WTC11 (cell line): ENCODE data around the gene ACBD6.

Experiments used
- CTCF ChIP-seq: fragments of 200-600 bp; IDR thresholded peaks from 2 replicates; pipeline ENCODE4 v1.8.0; 2022; ENCODE audit warnings: antibody characterized with exemption
- JUN ChIP-seq: sonication (generic); formaldehyde crosslinking; IDR thresholded peaks from 2 replicates; pipeline ENCODE4 v1.8.0; 2023; ENCODE audit warnings: mild to moderate bottlenecking, missing genetic modification reagents
- STAT6 ChIP-seq: sonication (generic); formaldehyde crosslinking; conservative IDR thresholded peaks from 2 replicates; pipeline ENCODE4 v1.8.1; 2023; ENCODE audit warnings: mild to moderate bottlenecking, low read depth, missing genetic modification reagents, moderate library complexity
- USF2 ChIP-seq: sonication (generic); formaldehyde crosslinking; IDR thresholded peaks from 2 replicates; pipeline ENCODE4 v1.8.1; 2023; ENCODE audit warnings: mild to moderate bottlenecking, missing genetic modification reagents, moderate library complexity

- TF ChIP-seq CTCF (no peak), USF2 (no peak), JUN (CRISPR knock-in tag) (no peak), STAT6 (CRISPR knock-in tag) (no peak)
These were observed 129.6 kb downstream of the ACBD6 start for GRCh38 chr1:180372728-180373127.
